ENCODE data around the gene CDK14.
"Not testable (repeated sequence)": the region's sequence is repeated elsewhere in the genome, so short reads cannot be mapped to it uniquely, and the experiment has no call there.

The CDK14 gene

DNA sequence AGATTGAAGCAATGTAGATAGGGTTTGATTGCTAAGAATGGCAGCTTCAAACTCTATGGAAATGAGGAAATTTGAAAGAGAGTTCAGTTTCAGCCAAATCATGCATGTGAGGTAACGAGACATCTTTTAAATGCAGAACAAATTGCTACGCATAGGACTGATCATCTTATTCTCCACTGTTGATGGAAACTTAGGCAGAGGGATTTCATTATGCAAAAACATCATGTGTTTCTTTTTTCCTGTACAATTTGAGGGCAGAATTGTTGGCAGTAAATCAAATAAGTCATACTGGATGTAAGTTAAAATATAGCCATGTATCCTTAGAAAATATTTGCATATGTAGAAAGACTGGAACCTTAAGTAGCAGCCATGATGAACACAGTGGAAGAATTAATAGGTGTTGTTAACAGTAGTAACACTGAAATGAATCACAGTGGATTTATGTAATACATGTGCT, 327.4 kb downstream of the CDK14 start:
- no peak for DNase-seq

GRCh38 chr7:90928700-90929424, 332.7 kb downstream of the CDK14 start:
- not testable (repeated sequence) for DNase-seq

DNA sequence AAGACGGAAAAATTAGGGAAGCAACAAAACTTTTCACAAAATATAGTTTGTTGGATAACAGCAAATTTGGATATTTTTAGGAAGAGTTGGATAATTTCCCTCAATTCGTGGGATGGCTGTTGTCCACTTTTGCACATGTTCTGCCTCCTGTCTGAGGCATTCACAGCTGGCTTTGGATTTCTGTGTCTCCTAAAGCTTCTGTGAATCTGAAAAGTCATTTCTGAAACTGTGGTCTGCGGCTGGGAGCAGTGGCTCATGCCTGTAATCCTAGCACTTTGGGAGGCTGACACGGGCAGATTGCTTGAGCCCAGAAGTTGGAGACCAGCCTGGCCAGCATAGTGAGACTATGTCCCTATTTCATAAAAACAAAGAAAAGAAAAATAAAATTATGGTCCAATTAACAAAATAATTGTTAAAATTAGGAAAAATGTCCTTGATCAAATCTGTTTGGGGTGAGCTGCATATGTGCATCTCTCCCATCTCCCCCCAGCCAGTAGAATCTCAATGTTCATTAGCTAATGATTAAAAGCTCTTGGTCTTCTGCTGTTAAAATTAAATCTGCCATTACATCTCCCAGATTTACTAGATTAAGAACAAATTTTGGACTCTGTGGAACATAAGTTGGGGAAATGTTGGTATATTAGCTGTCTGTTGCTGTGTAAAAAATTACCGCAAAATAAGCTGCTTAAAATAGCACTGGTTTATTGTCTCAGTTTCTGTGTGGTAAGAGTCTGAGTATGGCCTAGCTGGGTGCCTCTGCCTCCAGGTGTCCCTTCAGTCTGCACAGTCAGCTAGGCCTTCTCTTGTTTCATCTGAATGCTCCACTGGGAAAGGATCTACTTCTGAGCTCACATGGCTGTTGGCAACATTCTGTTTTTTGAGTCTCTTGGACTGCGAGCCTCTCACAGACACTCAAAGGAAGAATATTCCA, 336.1 kb downstream of the CDK14 start:
- DNase-seq, result peak in 1 of 2 experiments; percentile 43

DNA sequence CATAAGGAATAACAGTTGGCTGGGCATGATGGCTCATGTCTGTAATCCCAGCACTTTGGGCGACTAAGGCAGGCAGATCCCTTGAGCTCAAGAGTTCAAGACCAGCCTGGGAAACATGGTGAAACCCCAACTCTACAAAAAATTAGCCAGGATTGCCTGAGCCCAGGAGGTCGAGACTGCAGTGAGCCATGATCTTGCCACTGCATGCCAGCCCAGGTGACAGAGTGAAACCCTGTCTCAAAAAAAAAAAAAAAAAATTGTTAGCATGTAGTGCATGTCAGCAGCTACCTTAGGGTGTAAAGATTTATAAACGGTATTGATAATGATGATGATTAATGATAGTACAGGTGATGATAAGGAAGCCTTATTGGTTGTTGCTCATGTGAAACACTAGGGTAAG, 336.9 kb downstream of the CDK14 start:
- DNase-seq, result no peak

DNA sequence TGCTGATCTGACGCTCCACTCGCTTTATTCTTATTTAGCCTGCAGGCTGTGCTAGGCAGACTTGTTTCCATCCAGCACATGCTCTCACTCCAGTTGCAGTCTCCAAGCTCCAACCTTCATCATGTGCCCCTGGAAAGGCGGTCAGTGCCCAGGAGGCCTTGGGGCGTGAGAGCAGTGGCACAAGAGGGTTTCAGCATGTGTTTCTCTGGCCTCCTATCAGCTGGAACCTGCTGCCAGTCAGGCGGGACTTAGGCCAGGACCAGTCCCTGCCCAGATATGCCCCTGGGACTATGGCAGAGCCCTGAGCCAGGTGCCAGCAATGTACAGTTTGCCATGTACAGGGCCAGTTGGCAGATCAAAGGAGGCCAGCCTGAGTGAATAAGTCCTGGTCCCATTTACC, 337.9 kb downstream of the CDK14 start:
- no peak for DNase-seq

- no peak for DNase-seq
Measured at GRCh38 chr7:90938371-90938770, 342.2 kb downstream of the CDK14 start.

DNA sequence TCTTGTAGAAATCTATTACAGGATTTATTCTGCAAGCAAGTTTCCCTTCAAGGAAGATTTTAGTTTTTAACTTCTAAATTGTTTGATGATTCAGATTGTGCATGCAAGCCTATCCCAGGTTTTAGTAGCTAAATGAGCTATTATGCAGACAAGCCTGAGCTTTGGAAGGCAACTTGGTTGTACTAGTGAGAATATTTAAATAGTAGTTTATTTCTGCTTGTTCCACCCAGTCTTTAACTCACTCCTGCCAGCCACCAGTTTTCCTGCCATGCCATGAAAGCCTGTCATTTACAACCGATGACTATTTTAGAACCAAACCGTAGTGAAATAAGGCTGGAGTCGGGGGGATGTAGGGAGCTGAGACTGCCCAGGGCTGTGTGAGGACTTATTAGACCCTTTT, 343.5 kb downstream of the CDK14 start:
- no peak for DNase-seq

GRCh38 chr7:90944021-90944420, 347.9 kb downstream of the CDK14 start:
- no peak for DNase-seq

- no peak for DNase-seq
Measured at GRCh38 chr7:90945104-90945787, 349.1 kb downstream of the CDK14 start.

DNA sequence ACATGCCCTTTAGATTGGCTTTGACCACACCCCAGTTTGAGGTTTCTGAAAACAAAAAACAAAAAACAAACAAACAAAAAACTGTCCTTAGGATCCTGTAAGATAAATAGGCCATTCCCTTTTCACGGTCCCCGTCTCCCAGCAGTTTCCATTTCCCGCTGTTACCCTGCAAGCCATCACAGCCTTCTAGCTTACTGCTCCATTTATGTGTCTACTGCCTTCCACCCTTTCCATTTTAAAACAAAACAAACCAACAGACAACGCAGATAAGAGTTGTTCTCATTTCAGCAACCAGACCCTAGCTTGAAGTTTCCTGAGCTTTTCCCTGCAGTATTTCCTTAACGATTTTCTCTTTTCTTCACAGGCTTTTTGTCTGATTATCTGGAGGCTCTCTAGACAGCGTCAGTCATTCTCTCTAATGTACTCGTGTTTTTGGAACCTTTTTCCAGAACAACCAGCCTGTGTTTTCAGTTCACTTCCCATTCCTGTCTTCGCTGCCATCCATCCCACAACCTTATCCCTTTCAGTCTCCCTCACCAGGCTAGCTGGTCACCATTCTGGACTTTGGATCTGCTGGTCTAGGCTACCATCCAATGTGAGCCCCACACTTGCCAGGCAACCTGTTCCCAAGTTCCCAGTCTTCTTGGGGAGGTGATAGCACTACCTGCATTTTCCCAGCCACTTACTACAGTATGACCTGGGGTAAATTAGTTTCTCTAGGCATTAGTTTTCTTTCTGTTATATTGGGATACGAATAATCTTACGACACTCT, 350.8 kb downstream of the CDK14 start:
- DNase-seq, result no peak

- no peak for DNase-seq
Measured at GRCh38 chr7:90948085-90948484, 352.0 kb downstream of the CDK14 start.

GRCh38 chr7:90951229-90951628, 355.1 kb downstream of the CDK14 start:
- no peak for DNase-seq

- DNase-seq, result peak; percentile 33 to 76
Measured at GRCh38 chr7:90951986-90952954, 356.1 kb downstream of the CDK14 start.

DNA sequence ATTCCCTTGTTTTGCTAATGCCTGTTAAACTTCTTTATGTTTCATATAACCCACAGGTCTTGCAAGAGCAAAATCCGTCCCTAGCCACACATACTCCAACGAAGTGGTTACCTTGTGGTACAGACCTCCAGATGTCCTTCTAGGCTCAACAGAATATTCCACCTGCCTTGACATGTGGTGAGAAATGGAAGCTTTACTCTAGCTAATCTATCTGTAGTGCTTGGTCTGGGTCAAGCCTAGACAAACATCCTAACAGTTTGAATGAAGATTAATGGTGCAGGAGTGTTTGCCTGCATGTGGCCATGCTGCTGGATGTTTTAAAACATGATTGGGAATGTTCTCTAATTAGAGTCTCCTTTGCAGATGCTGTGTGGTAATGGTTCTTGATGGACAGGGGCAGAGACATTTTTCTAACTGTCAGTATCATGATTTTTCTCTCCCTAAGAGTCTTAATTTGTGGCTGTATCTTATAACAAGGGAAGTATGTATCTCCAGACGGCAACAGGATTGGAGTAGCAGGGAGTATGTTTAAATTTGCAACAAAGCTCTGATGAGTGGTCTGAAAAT, 359.6 kb downstream of the CDK14 start:
- peak; percentile 86 to 98 for DNase-seq

DNA sequence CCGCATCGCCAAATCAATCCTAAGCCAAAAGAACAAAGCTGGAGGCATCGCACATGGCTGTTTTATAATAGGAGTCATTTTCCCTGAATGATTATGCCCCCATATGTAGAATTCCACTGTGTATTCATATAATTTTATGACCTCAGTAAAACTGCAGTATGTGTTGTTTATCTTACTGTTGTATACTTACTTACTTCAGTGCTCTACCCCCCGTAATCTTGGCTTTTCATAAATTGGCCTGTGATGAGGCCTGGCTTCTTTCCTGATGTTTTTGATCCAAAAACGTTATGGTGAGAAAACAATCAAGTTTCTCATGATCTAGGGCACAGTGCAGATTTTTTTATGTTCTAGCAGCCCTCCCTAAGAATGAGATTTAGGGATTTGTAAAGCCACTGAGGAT, 361.8 kb downstream of the CDK14 start:
- DNase-seq, result peak; percentile 31 to 86

DNA sequence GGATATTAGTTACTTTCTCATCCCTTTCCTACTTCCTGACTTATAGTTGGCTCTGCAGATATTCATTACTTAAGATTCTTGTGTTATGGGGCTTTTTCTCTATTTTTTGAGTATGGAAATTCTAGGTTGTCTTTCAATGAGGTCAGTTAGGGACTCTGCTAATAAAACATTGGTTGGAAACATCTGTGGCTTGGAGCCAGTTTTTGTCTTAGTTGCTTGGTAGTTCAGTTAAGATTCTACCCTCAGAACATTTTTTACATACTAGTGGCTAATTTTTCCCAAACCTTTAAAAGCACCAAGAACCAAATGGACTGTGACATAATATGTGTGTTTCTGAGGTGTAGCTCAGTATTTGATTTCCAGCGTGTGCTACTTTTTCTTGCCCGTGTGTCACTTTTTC, 362.5 kb downstream of the CDK14 start:
- no peak for DNase-seq

- DNase-seq, result no peak
Measured at GRCh38 chr7:90961037-90961725, 365.1 kb downstream of the CDK14 start.

GRCh38 chr7:90965211-90965610, 369.1 kb downstream of the CDK14 start:
- DNase-seq, result no peak

DNA sequence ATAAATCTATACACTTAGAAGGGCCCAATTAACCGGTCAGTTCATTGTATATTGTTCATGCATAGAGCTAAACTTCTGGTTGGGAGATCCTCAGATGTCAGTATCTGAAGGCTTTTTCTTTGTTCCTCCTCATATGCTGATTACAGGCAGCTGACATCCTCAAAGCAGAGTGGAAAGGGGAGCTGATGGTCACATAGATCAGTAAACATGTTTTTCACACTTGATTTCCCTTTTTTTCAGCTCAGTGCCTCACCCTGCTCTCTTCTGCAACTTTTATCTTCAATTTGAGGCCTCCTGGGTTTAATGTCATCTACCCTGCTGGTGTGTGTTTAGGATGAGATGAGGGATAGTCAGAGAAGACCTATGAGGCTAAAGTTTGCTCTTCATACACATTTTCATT, 370.2 kb downstream of the CDK14 start:
- DNase-seq, result no peak

DNA sequence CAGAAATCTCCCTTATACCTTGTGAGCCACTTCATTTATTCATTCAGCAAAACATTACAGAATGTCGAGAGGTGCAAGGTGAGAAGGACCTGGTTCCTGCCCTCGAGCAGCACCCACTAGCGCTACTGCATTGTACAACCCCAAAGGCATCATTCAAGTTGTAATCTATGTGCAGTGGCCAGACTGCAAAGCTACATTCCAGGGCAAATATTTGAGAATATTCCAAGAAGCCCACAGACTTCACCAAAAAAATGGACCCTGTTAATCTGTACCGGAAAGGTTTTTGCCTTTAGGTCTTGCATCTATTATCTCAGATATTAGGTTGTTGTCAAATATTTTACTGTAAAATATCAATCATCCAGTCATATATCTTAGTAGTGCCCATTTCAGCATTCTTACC, 372.8 kb downstream of the CDK14 start:
- DNase-seq, result no peak

All from NCI-H2081 (cell line).